ENCODE measurements around the gene SRRM4.

GRCh38 chr12:119208626-119209061 lies 227.3 kb downstream of the SRRM4 start:
- TF ChIP-seq POLR2AphosphoS5 (IDR thresholded peaks at IDR 0.05; ENCODE audit: low read depth) (no peak), CTCF (IDR thresholded peaks at IDR 0.05; ENCODE audit: insufficient read depth, low read length) (no peak), REST (IDR thresholded peaks at IDR 0.05; ENCODE audit: insufficient replicate concordance, low read depth) (peak; percentile 66), SPI1 (IDR thresholded peaks at IDR 0.05; ENCODE audit: borderline replicate concordance, low read depth) (no peak), GABPA (IDR thresholded peaks at IDR 0.05; ENCODE audit: low read depth) (no peak)

All from HL-60 (cell line).